IMR-90 (cell line): ENCODE data around the gene ELOB. TPM values are rescaled to one million over a fixed set of nuclear protein-coding genes. Genes with fewer than 3 reads are reported as not detected.

Experiments
- ATAC-seq: fragments of 200-7000 bp; cut with Tn5 transposase; 2 replicates; pipeline ENCODE4 v1.9.1; 2020; ENCODE audit warnings: low read depth, mild to moderate bottlenecking, moderate library complexity
- BruUV-seq: library from RNA; stranded (reverse); fragments of 400-500 nt; replicated peaks from 2 replicates; lab custom pipeline; 2021; lab: Mats Ljungman, UMichigan
- CTCF ChIA-PET: fragments of 300-600 bp; formaldehyde crosslinking; extraction: SDS; loops from one replicate; lab custom pipeline; 2021; ENCODE audit warnings: antibody characterized with exemption; lab: Yijun Ruan, JAX
- POLR2A ChIA-PET: fragments of 300-600 bp; sonication (Branson Sonifier 250); formaldehyde crosslinking; loops from one replicate; lab custom pipeline; 2022; ENCODE audit warnings: antibody characterized with exemption; ENCODE audit not compliant: unreplicated experiment; lab: Charles Lee
- DNase-seq: peaks from one replicate; pipeline ENCODE4 v3.0.0; 2013
- H2AFZ ChIP-seq: replicated peaks from 2 replicates; pipeline ENCODE3; 2013; ENCODE audit warnings: low read length, mild to moderate bottlenecking; ENCODE audit not compliant: poor library complexity
- H2AK5ac ChIP-seq: 2 replicates; pipeline ENCODE4 v1.6.1; 2013; ENCODE audit warnings: low read depth, low read length, inconsistent platforms
- H2AK9ac ChIP-seq: replicated peaks from 2 replicates; pipeline ENCODE3; 2013; ENCODE audit warnings: mild to moderate bottlenecking, low read depth, low read length, moderate library complexity; ENCODE audit not compliant: poor library complexity
- H2BK120ac ChIP-seq: 2 replicates; pipeline ENCODE4 v1.6.1; 2013; ENCODE audit warnings: low read depth, low read length, inconsistent platforms
- H2BK15ac ChIP-seq: 3 replicates; pipeline ENCODE4 v1.6.1; 2013; ENCODE audit warnings: low read depth, low read length, inconsistent platforms
- H2BK20ac ChIP-seq: 2 replicates; pipeline ENCODE4 v1.6.1; 2013; ENCODE audit warnings: low read depth, mild to moderate bottlenecking, inconsistent platforms, low read length, moderate library complexity
- H2BK5ac ChIP-seq: 2 replicates; pipeline ENCODE4 v1.6.1; 2013; ENCODE audit warnings: mild to moderate bottlenecking, low read depth, low read length, inconsistent platforms; ENCODE audit not compliant: poor library complexity, severe bottlenecking
- H3K14ac ChIP-seq: replicated peaks from 2 replicates; pipeline ENCODE4 v1.6.1; 2013; ENCODE audit warnings: low read depth, low read length, inconsistent platforms
- H3K18ac ChIP-seq: 2 replicates; pipeline ENCODE4 v1.6.1; 2013; ENCODE audit warnings: low read depth, low read length, control low read depth
- H3K23ac ChIP-seq: 2 replicates; pipeline ENCODE4 v1.6.1; 2013; ENCODE audit warnings: low read depth, low read length, inconsistent platforms
- H3K27ac ChIP-seq: 2 replicates; pipeline ENCODE4 v1.5.1; 2013; ENCODE audit warnings: mild to moderate bottlenecking, control low read depth, low read length; ENCODE audit not compliant: insufficient read depth
- H3K27me3 ChIP-seq: 2 replicates; pipeline ENCODE4 v1.6.1; 2013; ENCODE audit warnings: low read length; ENCODE audit not compliant: control insufficient read depth, insufficient read depth
- H3K36me3 ChIP-seq: 2 replicates; pipeline ENCODE4 v1.6.1; 2013; ENCODE audit warnings: low read length, mixed read lengths; ENCODE audit not compliant: control insufficient read depth, insufficient read depth
- H3K4ac ChIP-seq: 2 replicates; pipeline ENCODE4 v1.6.1; 2013; ENCODE audit warnings: low read depth, low read length, inconsistent platforms
- H3K4me1 ChIP-seq: 2 replicates; pipeline ENCODE4 v1.6.1; 2013; ENCODE audit warnings: low read length, mixed read lengths; ENCODE audit not compliant: control insufficient read depth, insufficient read depth
- H3K4me2 ChIP-seq: 2 replicates; pipeline ENCODE4 v1.6.1; 2013; ENCODE audit warnings: low read depth, mild to moderate bottlenecking, control low read depth, low read length, moderate library complexity
- H3K4me3 ChIP-seq: 2 replicates; pipeline ENCODE4 v1.5.1; 2013; ENCODE audit warnings: low read depth, mild to moderate bottlenecking, control low read depth, low read length, moderate library complexity; ENCODE audit not compliant: insufficient read depth
- H3K56ac ChIP-seq: 2 replicates; pipeline ENCODE4 v1.6.1; 2013; ENCODE audit warnings: low read length, inconsistent platforms; ENCODE audit not compliant: insufficient read depth; ENCODE audit errors: extremely low read depth
- H3K79me1 ChIP-seq, 2 experiments: 2 replicates each; pipeline ENCODE4 v1.6.1; 2013; ENCODE audit warnings: low read length in 2 of 2, inconsistent platforms in 1 of 2, low read depth in 1 of 2
- H3K9ac ChIP-seq: 2 replicates; pipeline ENCODE4 v1.6.1; 2013; ENCODE audit warnings: low read depth, low read length, control low read depth
- H3K9me1 ChIP-seq: 2 replicates; pipeline ENCODE4 v1.6.1; 2013; ENCODE audit warnings: low read length, inconsistent platforms; ENCODE audit not compliant: insufficient read depth
- H3K9me3 ChIP-seq: 2 replicates; pipeline ENCODE4 v1.6.1; 2013; ENCODE audit warnings: low read length; ENCODE audit not compliant: control insufficient read depth, insufficient read depth
- H4K20me1 ChIP-seq: 2 replicates; pipeline ENCODE4 v1.6.1; 2013; ENCODE audit warnings: low read length, inconsistent platforms; ENCODE audit not compliant: insufficient read depth
- H4K5ac ChIP-seq: 2 replicates; pipeline ENCODE4 v1.6.1; 2013; ENCODE audit warnings: mild to moderate bottlenecking, low read depth, low read length, control low read depth
- H4K8ac ChIP-seq, 2 experiments: 2 replicates each; pipeline ENCODE4 v1.6.1; 2013; ENCODE audit warnings: low read depth in 2 of 2, low read length in 2 of 2, control low read depth in 1 of 2, inconsistent platforms in 1 of 2
- H4K91ac ChIP-seq: 2 replicates; pipeline ENCODE4 v1.6.1; 2013; ENCODE audit warnings: low read depth, low read length, inconsistent platforms; ENCODE audit not compliant: insufficient read depth
- BHLHE40 ChIP-seq: fragments of 150-350 bp; IDR thresholded peaks from 2 replicates; pipeline ENCODE4 v1.6.1; 2016; ENCODE audit warnings: mild to moderate bottlenecking, low read depth, low read length
- CEBPB ChIP-seq: IDR thresholded peaks from 2 replicates; pipeline ENCODE4 v1.6.1; 2012; ENCODE audit warnings: low read depth, low read length, improper control_type of control experiment
- CHD1 ChIP-seq: IDR thresholded peaks from 2 replicates; pipeline ENCODE4 v1.6.1; 2012; ENCODE audit warnings: low read depth, low read length, improper control_type of control experiment
- ELK1 ChIP-seq: fragments of 150-350 bp; IDR thresholded peaks from 2 replicates; pipeline ENCODE4 v1.6.1; 2016; ENCODE audit warnings: low read depth, mild to moderate bottlenecking, low read length, moderate library complexity, borderline replicate concordance
- FOS ChIP-seq: fragments of 150-350 bp; IDR thresholded peaks from 2 replicates; pipeline ENCODE4 v1.6.1; 2016; ENCODE audit warnings: low read depth, low read length
- NFE2L2 ChIP-seq: fragments of 150-350 bp; IDR thresholded peaks from 2 replicates; pipeline ENCODE4 v1.6.1; 2016; ENCODE audit warnings: low read depth, mild to moderate bottlenecking, low read length
- POLR2A ChIP-seq: IDR thresholded peaks from 2 replicates; pipeline ENCODE4 v1.6.1; 2012; ENCODE audit warnings: mild to moderate bottlenecking, low read depth, low read length
- RAD21 ChIP-seq: IDR thresholded peaks from 2 replicates; pipeline ENCODE4 v1.6.1; 2012; ENCODE audit warnings: low read length, improper control_type of control experiment
- RCOR1 ChIP-seq: IDR thresholded peaks from 2 replicates; pipeline ENCODE4 v1.6.1; 2012; ENCODE audit warnings: mild to moderate bottlenecking, low read length, improper control_type of control experiment; ENCODE audit not compliant: insufficient replicate concordance
- RFX5 ChIP-seq: IDR thresholded peaks from 2 replicates; pipeline ENCODE4 v1.8.0; 2012; ENCODE audit warnings: low read depth, mild to moderate bottlenecking, low read length, moderate library complexity
- SMC3 ChIP-seq: fragments of 150-350 bp; IDR thresholded peaks from 2 replicates; pipeline ENCODE4 v1.6.1; 2016; ENCODE audit warnings: low read depth, mild to moderate bottlenecking, antibody characterized with exemption, low read length, moderate library complexity
- WGBS, 2 experiments: methylation state at CpG; one replicate each; pipeline versions ENCODE4 v1.1.5 to v1.1.7; 2013; ENCODE audit warnings: missing lambda C conversion rate in 2 of 2; ENCODE audit not compliant: insufficient read length in 1 of 2; ENCODE audit errors: extremely low coverage in 2 of 2; 5-methylcytosine and 5-hydroxymethylcytosine counted together
- dilution Hi-C: fragments of 300-500 bp; cut with HindIII; formaldehyde crosslinking; loops from one replicate; pipeline ENCODE4 v1.14.3; 2018; ENCODE audit warnings: low sequenced_read_pairs; ENCODE audit not compliant: unreplicated experiment
- in situ Hi-C: fragments of 300-500 bp; cut with MboI; formaldehyde crosslinking; loops from 3 replicates; pipeline ENCODE4 v1.14.3; 2019; ENCODE audit warnings: low sequenced_read_pairs, inconsistent platforms, mixed read lengths
- intact Hi-C: fragments of 100-400 bp; cut with micrococcal nuclease; formaldehyde crosslinking; loops from 2 replicates; pipeline ENCODE4 v1.10.0; 2022
- polyA plus RNA-seq, 3 experiments: library from polyadenylated mRNA; depleted of rRNA; stranded (reverse); fragments of >200 nt; gene quantifications; 2 replicates each; pipeline ENCODE4 v1.2.3, GENCODE V29; 2012; ENCODE audit warnings: low replicate concordance in 1 of 3
- total RNA-seq: library from RNA; depleted of rRNA; stranded (reverse); fragments of >200 nt; gene quantifications from 2 replicates; pipeline ENCODE4 v1.2.3, GENCODE V29; 2012
- TF ChIP-seq, protein P1 (sequence below): conservative IDR thresholded peaks from 2 replicates; pipeline ENCODE4 v1.5.1; 2012; ENCODE audit warnings: mild to moderate bottlenecking, low read depth, low read length, improper control_type of control experiment

Gene ELOB
- total and polyA plus RNA-seq, 2 of the 4 experiments (the other 2 are of a cell fraction), result 442 to 5,859 TPM

DNA sequence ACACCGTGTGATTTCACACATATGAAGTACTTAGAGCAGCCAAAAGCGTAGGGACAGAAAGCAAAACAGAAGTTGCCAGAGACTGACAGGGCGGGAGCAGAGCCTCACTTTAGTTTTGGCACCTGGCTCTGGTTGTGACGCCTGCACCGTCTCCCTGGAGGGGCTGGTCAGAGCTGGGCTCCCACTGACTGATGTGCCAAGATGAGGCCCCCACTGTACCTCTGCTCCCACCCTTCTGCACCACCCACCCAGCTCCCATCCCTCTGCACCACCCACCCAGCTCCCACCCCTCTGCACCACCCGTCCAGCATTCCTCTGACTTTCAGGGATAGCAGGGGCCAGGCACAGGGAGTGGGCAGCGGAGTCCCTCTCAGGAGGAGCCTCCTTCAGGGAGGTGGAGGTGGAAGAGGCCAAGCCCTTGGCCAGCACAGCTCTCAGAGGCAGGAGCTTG lies 36.7 kb upstream of the ELOB start:
- POLR2A ChIA-PET, result no interaction called here

More for the DNA sequence above, 36.7 kb upstream of the ELOB start:
- H4K5ac ChIP-seq, result no peak overlapping the region
- no peaks in the 10 kb centered on the region for H4K20me1 ChIP-seq
- no peak overlapping the region for H3K4me2 ChIP-seq
- no peak overlapping the region for H3K9ac ChIP-seq
- H3K9me1 ChIP-seq, result no peaks in the 10 kb centered on the region
- no peak overlapping the region for H3K23ac ChIP-seq
- no peaks in the 10 kb centered on the region for H3K79me1 ChIP-seq
- no peak overlapping the region for H2AK5ac ChIP-seq
- H4K8ac ChIP-seq, result no peak overlapping the region
- no peaks in the 10 kb centered on the region; the same call in 1 of the 2 replicates for H3K9me3 ChIP-seq
- no peaks in the 10 kb centered on the region for H3K4me1 ChIP-seq
- H3K27me3 ChIP-seq, result peaks cover 59% of the 10 kb centered on the region
- H4K91ac ChIP-seq, result no peak overlapping the region
- no peak overlapping the region for H2BK5ac ChIP-seq
- H3K4ac ChIP-seq, result no peak overlapping the region
- WGBS, 2 experiments, result 71% methylated on average over 5 of the region's 7 CpGs; no CpG with 5 or more reads in 1 of the 2 experiments
- dilution Hi-C loops, result no loop called here
- H3K36me3 ChIP-seq, result no peaks in the 10 kb centered on the region
- intact Hi-C loops, result no loop called here
- DNase-seq (no peak), ATAC-seq (no peak)
- H2BK120ac ChIP-seq, result no peak overlapping the region
- no TSS peak for BruUV-seq
- no peak overlapping the region for H3K14ac ChIP-seq
- H2BK20ac ChIP-seq, result no peak overlapping the region
- H2AK9ac ChIP-seq, result no peak overlapping the region
- CTCF ChIA-PET, result interaction anchor here (1.3 kb wide), 1 partner anchor 14 kb away, joined by 3 read pairs; no protein-coding TSS in a partner anchor
- no peak overlapping the region for H3K4me3 ChIP-seq
- in situ Hi-C loops, result no loop called here
- no peak overlapping the region for H3K27ac ChIP-seq
- H2BK15ac ChIP-seq, result no peak overlapping the region
- no peak overlapping the region for H3K56ac ChIP-seq
- no peak overlapping the region for H3K18ac ChIP-seq
- TF ChIP-seq RFX5 (no peak), CEBPB (no peak), RAD21 (no peak), SMC3 (no peak), ELK1 (no peak), FOS (no peak), RCOR1 (no peak), POLR2A (no peak), CHD1 (no peak), BHLHE40 (no peak), NFE2L2 (no peak)
- TF ChIP-seq, protein P1, sequence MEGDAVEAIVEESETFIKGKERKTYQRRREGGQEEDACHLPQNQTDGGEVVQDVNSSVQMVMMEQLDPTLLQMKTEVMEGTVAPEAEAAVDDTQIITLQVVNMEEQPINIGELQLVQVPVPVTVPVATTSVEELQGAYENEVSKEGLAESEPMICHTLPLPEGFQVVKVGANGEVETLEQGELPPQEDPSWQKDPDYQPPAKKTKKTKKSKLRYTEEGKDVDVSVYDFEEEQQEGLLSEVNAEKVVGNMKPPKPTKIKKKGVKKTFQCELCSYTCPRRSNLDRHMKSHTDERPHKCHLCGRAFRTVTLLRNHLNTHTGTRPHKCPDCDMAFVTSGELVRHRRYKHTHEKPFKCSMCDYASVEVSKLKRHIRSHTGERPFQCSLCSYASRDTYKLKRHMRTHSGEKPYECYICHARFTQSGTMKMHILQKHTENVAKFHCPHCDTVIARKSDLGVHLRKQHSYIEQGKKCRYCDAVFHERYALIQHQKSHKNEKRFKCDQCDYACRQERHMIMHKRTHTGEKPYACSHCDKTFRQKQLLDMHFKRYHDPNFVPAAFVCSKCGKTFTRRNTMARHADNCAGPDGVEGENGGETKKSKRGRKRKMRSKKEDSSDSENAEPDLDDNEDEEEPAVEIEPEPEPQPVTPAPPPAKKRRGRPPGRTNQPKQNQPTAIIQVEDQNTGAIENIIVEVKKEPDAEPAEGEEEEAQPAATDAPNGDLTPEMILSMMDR, result no peak
- H2AFZ ChIP-seq, result no peak overlapping the region
